ENCODE results near the gene BTG4. TPM values are rescaled to one million over a fixed set of nuclear protein-coding genes. Genes with fewer than 3 reads are reported as not detected.

Gene BTG4
- total RNA-seq, 120 experiments from 2014 or later: 0.29 to 1.1 (median 0.64) TPM; not detected in 109

Small RNAs within 50 kb of the gene (microRNA-seq; reads per million reads assigned to microRNA genes)
- gene MIR34B (2.3 to 145 (median 25.6) reads per million in 43 experiments), gene MIR34C (22.1 to 1,626 (median 298) reads per million in 43 experiments)

Other genes starting within 250 kb of the BTG4 start
- gene POU2AF3, start 213.8 kb downstream of the BTG4 start, total RNA-seq: 10 to 100 TPM in 2 of 120 experiments, 1 to 10 TPM in 118; 1.5 to 11.0 (median 5.0) TPM
- 1 to 10 TPM in 65 of 120 experiments, under 1 TPM in 48, not detected in 7; 0.14 to 6.3 (median 1.1) TPM for gene POU2AF1, start 133.1 kb downstream of the BTG4 start, total RNA-seq
- gene HOATZ, start 2.4 kb upstream of the BTG4 start, total RNA-seq: 1 to 10 TPM in 2 of 120 experiments, under 1 TPM in 2, not detected in 116; 0.25 to 1.2 (median 0.84) TPM
- gene LAYN, start 28.3 kb upstream of the BTG4 start, total RNA-seq: 10 to 100 TPM in 87 of 120 experiments, 1 to 10 TPM in 33; 4.3 to 39.1 (median 13.3) TPM
- gene SIK2, start 90.1 kb upstream of the BTG4 start, total RNA-seq: 10 to 100 TPM; 33.1 to 72.4 (median 50.6) TPM